Calu3 (cell line): ENCODE data around the gene CAV2. TPM values are rescaled to one million over a fixed set of nuclear protein-coding genes. Genes with fewer than 3 reads are reported as not detected.

ENCODE experiments used
- BruUV-seq: library from RNA; stranded (reverse); fragments of 400-500 nt; replicated peaks from 2 replicates; lab custom pipeline; 2021; lab: Mats Ljungman, UMichigan
- CTCF ChIA-PET: fragments of 300-600 bp; sonication (Branson Sonifier 250); formaldehyde crosslinking; loops from one replicate; lab custom pipeline; 2022; ENCODE audit warnings: antibody characterized with exemption; lab: Charles Lee
- DNase-seq: peaks from one replicate; pipeline ENCODE4 v3.0.0; 2022
- H3K27ac Mint-ChIP-seq: one replicate; pipeline ENCODE4 v1.8.0; 2022; ENCODE audit warnings: mixed read lengths; ENCODE audit not compliant: unreplicated experiment
- H3K27me3 Mint-ChIP-seq: one replicate; pipeline ENCODE4 v1.8.0; 2022; ENCODE audit warnings: mixed read lengths; ENCODE audit not compliant: unreplicated experiment
- H3K36me3 Mint-ChIP-seq: one replicate; pipeline ENCODE4 v1.8.0; 2022; ENCODE audit warnings: mild to moderate bottlenecking, moderate library complexity, mixed read lengths; ENCODE audit not compliant: insufficient read depth, unreplicated experiment
- H3K4me1 Mint-ChIP-seq: one replicate; pipeline ENCODE4 v1.8.0; 2022; ENCODE audit warnings: mild to moderate bottlenecking, low read depth, mixed read lengths; ENCODE audit not compliant: unreplicated experiment
- H3K4me3 Mint-ChIP-seq: one replicate; pipeline ENCODE4 v1.8.0; 2022; ENCODE audit warnings: mild to moderate bottlenecking, low read depth, moderate library complexity, mixed read lengths; ENCODE audit not compliant: unreplicated experiment
- H3K9me3 Mint-ChIP-seq: one replicate; pipeline ENCODE4 v1.8.0; 2022; ENCODE audit warnings: low read depth, mixed read lengths; ENCODE audit not compliant: unreplicated experiment
- CTCF ChIP-seq: fragments of 200-600 bp; IDR thresholded peaks from one replicate; pipeline ENCODE4 v1.8.0; 2022; ENCODE audit warnings: antibody characterized with exemption; ENCODE audit not compliant: unreplicated experiment
- intact Hi-C: fragments of 100-400 bp; cut with micrococcal nuclease; formaldehyde crosslinking; loops from one replicate; pipeline ENCODE4 v1.10.0; 2022; ENCODE audit not compliant: unreplicated experiment
- total RNA-seq: library from RNA; stranded (reverse); gene quantifications from 2 replicates; pipeline ENCODE4 v1.2.3, GENCODE V29; 2022

Gene CAV2
- total RNA-seq, 1 experiment from 2014 or later, result 76.4 TPM

GRCh38 chr7:116512520-116513188, 13.1 kb downstream of the CAV2 start:
- H3K9me3 Mint-ChIP-seq, result no peaks in the 10 kb centered on the region
- DNase-seq, result no peak
- H3K4me1 Mint-ChIP-seq, result peaks cover 38% of the 10 kb centered on the region
- TF ChIP-seq CTCF, result no peak
- no peaks in the 10 kb centered on the region for H3K27me3 Mint-ChIP-seq
- CTCF ChIA-PET, result no interaction called here
- H3K27ac Mint-ChIP-seq, result peak overlapping the region; percentile 57
- BruUV-seq, result no TSS peak
- intact Hi-C loops, result no loop called here
- H3K36me3 Mint-ChIP-seq, result peaks cover 6% of the 10 kb centered on the region
- peak overlapping the region; percentile 71 for H3K4me3 Mint-ChIP-seq

GRCh38 chr7:116515584-116515983, 16.0 kb downstream of the CAV2 start:
- intact Hi-C loops, result no loop called here
- DNase-seq, result no peak
- Mint-ChIP-seq H3K4me1 (peaks cover 36% of the 10 kb centered on the region), H3K27ac (no peak overlapping the region), H3K4me3 (no peak overlapping the region), H3K27me3 (no peaks in the 10 kb centered on the region), H3K9me3 (no peaks in the 10 kb centered on the region), H3K36me3 (peaks cover 6% of the 10 kb centered on the region)
- no TSS peak for BruUV-seq
- TF ChIP-seq CTCF, result no peak
- CTCF ChIA-PET, result no interaction called here

- no peak overlapping the region for H3K4me3 Mint-ChIP-seq
- peaks cover 32% of the 10 kb centered on the region for H3K4me1 Mint-ChIP-seq
- CTCF ChIA-PET, result no interaction called here
- H3K27ac Mint-ChIP-seq, result no peak overlapping the region
- DNase-seq, result no peak
- TF ChIP-seq CTCF, result no peak
- peaks cover 6% of the 10 kb centered on the region for H3K36me3 Mint-ChIP-seq
- no TSS peak for BruUV-seq
- intact Hi-C loops, result no loop called here
- no peaks in the 10 kb centered on the region for H3K27me3 Mint-ChIP-seq
- no peaks in the 10 kb centered on the region for H3K9me3 Mint-ChIP-seq
Measured at GRCh38 chr7:116516324-116516723, 16.8 kb downstream of the CAV2 start.

GRCh38 chr7:116517626-116518025, 18.1 kb downstream of the CAV2 start:
- intact Hi-C loops, result no loop called here
- Mint-ChIP-seq H3K9me3 (no peaks in the 10 kb centered on the region), H3K4me1 (peaks cover 32% of the 10 kb centered on the region), H3K27ac (no peak overlapping the region), H3K4me3 (no peak overlapping the region), H3K36me3 (no peaks in the 10 kb centered on the region), H3K27me3 (no peaks in the 10 kb centered on the region)
- CTCF ChIA-PET, result no interaction called here
- TF ChIP-seq CTCF, result no peak
- BruUV-seq, result no TSS peak
- no peak for DNase-seq
